ENCODE data around the gene CCDC61.

The CCDC61 gene

DNA sequence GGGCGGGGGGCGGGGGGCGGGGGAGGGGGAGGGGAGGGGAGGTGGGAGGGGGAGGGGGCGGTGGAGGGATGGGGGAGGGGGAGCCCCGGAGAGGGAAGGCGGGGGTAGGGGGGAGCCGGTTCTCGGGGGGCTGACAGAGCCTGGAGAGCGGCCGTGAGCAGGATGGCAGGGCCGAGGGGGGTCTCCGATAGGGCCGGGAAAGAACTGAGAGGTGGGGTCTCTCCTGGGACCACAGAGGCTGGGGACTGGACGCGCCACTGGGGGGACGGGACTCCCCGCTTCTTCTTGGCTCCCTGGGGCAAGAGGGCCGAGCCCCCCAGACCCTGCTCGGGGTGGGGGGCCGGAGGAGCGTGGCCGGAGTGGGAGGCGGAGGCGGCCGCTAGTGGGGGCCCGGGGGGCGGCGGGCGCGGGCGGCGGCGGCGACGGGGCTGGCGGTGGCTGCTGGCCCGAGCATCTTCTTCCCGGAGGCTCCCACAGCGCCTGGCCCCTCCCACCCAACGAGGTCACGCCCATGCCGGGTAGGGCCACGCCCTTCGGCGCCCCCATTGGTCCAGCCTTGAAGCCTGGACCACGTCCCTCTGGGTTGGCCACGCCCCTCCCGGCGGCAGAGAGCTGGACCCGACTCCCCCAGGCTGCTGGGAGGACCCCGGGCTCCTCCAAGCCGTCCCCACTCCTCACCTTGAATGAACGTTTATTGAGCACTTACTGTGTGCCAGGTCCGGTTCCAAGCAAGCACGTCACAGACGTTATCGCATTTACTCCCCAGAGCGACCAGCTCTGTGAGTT is 21.5 kb upstream of the CCDC61 start, which contains the start of gene NOVA2:
NOVA2 (minus strand) TSS at position 313 of the 786 bp plus-strand sequence. CDS start 514 bp downstream, outside the sequence.
- peak; percentile 25 for DNase-seq (ENCODE audit: low read depth)

DNA sequence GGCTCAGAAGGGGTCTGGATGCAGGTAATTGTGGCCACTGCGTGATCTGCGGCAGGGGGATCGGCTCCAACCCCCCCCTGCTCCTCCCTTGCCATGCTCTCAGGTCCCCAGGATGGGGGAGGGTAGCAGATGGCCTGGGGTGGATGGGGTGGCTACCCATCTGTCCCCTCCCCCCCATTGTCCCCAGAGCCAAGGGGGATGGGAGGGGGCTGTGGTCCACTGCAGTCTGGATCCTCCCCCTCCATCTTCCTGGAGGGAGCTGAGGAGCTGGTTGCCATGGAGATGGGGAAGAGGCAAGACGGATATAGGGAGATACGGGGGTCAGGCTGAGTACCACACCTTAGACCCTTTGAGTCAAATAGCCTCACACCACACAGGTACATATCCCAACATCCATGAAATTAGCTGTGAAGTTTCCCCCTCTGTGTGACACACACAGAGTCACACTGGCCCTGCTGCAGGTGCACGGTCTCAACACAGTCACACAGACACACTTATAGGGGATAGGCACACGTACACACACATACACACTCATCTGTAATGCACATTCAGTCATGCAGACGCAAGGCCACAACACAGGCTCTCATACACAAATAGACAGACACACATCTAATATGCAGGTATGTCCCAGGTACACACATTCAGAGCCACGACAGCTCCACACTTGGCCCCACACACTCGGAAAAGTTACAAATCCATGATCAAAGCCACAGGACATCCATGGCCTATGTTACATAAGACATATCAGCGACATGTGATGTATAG is 19.8 kb upstream of the CCDC61 start:
- DNase-seq (ENCODE audit: low read depth) = no peak

- DNase-seq (ENCODE audit: low read depth) = no peak
These were observed 19.1 kb upstream of the CCDC61 start for GRCh38 chr19:45976178-45976577.

GRCh38 chr19:45978156-45978555 is 17.1 kb upstream of the CCDC61 start:
- DNase-seq (ENCODE audit: low read depth) = no peak

DNA sequence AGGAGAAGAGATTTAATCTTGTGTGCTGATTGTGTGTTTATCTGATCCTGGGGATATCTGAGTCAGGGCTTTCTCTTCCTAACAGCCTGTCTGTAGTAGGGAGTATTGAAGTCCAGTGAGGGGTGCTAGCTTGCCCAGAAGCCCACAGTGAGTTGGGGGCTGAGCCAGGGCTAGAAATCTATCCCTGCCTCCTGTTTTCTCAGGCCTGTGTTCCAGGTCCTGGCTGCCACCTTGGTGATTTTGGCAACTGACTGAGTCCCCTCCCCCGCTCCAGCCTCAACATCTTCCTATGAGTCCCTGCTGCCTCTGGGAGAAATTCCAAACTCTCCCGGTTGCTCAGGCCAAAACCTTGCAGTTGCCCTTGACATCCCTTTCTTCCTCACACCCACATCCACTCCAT is 13.9 kb upstream of the CCDC61 start:
- no peak for DNase-seq (ENCODE audit: low read depth)

DNA sequence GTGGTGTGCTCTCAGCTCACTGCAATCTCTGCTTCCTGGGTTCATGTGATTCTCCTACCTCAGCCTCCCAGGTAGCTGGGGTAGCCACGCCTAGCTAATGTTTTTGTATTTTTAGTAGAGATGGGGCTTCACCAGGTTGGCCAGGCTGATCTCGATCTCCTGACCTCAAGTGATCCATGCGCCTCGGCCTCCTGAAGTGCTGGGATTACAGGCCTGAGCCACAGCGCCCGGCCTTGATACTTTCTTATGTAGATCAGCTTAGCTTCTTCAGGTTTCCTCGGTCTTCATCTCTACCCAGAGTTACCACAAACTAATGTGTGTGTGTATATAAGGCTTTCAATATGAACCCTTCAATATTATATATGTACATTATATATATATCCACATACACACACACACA is 9.9 kb upstream of the CCDC61 start:
- DNase-seq (ENCODE audit: low read depth) = no peak

- no peak for DNase-seq (ENCODE audit: low read depth)
These were observed 5.0 kb upstream of the CCDC61 start for GRCh38 chr19:45990113-45990728.

DNA sequence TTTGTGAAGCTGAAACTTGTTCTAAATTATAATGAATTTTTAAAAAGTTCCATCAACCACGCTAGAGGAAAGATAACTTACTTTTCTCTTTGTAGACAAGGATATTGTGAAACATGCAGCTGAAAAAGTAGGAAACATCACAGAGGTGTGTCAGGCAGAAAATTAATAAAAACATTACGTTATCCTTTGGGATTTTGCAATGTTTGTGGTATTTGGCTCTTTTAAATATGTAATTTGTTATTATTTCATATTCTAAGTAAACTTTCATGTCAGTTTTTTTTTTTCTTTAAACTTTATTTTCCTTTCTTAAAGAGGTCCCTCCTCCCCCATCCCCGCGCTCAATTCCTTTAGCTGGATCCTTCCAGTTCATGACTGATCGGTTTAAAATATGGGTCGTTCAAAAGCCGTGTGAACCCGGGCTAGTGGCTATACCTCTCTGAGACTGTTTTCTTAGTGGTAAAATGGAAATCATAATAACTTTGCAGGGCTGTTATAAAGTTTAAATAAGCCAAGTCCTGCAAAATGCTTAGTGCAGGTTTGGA is 740 bp upstream of the CCDC61 start:
- DNase-seq (ENCODE audit: low read depth) = no peak

DNA sequence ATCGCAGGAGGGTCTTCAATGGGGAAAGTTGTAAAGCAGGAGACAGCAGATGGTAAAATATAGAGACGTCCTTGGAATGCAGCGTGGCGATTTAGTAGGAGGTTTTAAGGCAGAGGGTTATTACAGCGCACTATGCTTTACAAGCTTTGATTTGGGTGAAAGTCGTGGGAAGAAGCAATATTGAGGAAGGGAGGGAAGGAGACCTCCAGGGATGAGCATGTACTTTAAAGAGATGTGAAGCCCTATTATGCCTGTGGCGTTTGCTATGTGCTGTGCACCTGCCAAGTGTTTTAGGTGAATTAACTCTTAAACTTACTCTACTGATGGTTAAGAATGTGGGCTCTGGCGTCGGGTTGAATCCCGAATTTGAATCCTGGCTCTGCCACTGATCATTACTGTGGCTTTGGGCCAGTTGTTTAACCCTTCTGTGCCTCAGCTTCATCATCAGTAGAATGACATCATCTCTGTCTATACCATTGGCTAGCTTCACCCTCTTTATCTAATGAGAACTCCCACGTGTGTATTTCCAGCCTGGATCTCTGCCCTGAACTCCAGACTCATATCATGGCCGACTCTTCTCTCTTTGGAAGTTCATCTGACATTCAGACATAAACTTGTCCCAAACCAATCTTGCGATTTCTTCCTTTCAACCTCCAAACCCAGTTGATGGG is 583 bp downstream of the CCDC61 start:
- no peak for DNase-seq (ENCODE audit: low read depth)

- DNase-seq (ENCODE audit: low read depth) = no peak
These were observed 1.7 kb downstream of the CCDC61 start for GRCh38 chr19:45996933-45997332.

GRCh38 chr19:45998834-45999233 is 3.6 kb downstream of the CCDC61 start:
- DNase-seq (ENCODE audit: low read depth) = no peak

- no peak for DNase-seq (ENCODE audit: low read depth)
These were observed 4.4 kb downstream of the CCDC61 start for GRCh38 chr19:45999653-46000121.

DNA sequence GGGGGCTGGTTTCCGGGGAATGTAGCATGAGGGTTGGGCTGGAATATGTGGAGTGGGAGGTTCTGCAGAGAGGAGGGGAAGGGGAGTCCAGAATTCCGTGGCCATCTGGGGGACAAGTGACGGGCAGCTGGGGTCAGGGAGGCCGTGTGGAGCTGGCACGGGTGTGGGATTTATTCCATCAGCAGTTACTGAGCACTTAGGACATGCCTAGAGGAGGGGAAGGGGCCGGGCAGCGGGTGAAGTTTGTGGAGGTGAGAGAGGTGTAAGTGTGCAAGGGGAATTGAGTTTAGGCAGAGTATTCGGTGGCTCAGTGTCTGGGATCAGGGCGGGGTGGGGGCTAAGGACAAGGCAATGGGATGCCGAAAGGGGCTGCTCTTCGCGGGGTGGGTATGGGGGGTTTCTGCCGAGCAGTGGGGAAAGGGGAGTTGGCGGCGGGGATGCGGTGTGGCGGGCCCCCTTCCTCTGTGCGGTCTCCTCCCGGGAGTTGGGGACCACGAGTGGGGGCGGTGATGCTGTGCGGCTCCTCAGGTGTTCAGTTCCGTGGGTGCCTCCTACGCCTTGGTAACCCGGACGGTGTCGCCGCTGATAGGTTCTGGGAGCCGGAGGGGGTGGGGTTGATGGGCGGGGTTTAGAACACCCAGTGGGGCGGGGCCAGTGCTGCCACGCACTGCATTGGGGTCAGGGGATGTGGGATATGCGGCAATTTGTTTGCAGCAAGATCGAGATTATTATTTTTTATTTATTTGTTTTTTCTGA is 5.4 kb downstream of the CCDC61 start:
- peak; percentile 45 for DNase-seq (ENCODE audit: low read depth)

DNA sequence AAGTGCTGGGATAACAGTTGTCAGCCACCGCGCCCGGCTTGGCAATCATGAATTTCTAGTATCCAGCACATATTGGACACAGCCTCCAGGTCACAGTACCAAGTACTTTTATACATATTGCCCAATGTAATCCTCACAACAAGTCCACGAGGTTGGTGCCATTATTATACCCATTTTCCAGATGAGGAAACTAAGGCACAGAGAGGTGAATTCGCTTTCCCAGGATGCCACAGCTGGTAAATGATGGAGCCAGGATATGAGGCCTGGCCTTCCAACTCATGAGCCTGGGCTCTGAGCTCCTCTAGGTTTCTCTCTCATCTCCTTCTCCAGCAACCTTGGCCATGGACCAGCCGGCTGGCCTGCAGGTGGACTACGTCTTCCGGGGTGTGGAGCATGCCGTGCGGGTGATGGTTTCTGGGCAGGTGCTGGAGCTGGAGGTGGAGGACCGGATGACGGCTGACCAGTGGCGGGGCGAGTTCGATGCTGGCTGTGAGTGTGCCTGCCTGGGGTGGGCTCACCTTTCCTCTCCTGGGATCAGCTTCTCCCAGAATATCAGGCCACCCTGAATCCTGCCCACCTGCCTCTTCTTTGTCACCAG is 7.5 kb downstream of the CCDC61 start:
- no peak for DNase-seq (ENCODE audit: low read depth)

GRCh38 chr19:46006411-46006810 is 11.1 kb downstream of the CCDC61 start:
- DNase-seq (ENCODE audit: low read depth) = no peak

DNA sequence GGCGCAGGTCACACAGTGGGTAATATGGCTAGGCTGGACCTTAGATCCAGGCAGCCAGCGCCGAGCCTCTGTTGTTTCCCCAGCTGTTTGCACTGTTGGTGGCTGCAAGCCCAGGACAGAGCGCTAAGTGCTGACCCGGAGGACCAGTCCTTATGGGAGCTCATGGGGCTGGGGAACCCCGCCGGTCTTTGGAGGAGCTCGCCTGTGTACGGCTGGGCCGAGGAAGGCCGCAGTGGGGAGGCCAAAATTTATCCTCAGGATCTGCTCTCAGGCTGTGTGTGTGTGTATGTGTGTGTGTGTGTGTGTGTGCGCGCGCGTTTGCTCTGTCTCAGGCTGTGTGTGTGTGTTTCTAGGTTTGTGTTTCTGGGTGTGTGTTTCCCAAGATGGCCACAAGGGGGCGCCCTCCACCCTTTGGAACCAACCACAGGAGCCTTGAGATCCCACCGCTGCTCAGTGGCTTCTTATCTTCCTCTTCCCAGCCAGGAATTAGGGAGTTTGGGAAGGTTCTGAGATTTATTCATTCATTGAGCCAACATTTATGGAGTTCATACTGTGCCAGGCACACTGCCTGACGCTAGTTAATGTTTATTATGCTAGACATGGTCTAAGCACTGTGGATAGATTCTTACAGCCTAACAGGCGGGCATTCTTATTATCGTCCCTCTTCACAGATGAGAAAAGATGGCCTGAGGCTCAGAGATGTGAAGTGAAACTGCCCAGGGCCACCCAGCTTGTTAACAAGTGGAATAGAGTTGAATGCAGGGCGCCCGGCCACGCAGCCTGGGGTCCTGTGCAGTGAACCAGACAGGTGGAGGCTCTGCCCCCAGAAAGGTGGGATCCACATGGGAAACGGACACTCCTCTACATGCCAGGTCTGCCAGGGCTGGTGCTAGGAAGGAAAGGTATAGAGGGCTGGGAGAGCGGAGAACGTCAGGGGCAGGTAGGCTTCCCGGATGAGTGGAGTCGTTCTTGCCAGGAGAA is 14.6 kb downstream of the CCDC61 start:
- DNase-seq (ENCODE audit: low read depth) = peak; percentile 35

DNA sequence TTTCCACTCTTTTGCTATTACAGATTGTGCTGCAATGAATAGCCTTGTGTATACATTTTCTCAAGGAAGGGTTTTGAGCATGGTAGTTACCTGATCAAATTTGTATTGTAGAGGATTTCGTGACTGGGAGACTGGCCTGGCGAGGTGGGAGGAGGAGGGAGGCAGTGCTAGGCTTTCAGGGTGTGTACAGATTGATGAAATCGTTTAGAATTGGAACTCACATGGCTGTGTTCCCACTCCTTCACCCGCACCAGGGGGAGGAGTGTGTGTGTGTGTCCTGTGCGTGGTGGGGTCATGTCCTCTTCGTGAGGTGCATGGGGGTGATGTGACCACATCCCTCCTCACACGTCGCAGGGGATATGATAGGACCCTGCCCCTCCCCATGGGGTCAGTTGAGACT is 19.3 kb downstream of the CCDC61 start:
- no peak for DNase-seq (ENCODE audit: low read depth)

DNA sequence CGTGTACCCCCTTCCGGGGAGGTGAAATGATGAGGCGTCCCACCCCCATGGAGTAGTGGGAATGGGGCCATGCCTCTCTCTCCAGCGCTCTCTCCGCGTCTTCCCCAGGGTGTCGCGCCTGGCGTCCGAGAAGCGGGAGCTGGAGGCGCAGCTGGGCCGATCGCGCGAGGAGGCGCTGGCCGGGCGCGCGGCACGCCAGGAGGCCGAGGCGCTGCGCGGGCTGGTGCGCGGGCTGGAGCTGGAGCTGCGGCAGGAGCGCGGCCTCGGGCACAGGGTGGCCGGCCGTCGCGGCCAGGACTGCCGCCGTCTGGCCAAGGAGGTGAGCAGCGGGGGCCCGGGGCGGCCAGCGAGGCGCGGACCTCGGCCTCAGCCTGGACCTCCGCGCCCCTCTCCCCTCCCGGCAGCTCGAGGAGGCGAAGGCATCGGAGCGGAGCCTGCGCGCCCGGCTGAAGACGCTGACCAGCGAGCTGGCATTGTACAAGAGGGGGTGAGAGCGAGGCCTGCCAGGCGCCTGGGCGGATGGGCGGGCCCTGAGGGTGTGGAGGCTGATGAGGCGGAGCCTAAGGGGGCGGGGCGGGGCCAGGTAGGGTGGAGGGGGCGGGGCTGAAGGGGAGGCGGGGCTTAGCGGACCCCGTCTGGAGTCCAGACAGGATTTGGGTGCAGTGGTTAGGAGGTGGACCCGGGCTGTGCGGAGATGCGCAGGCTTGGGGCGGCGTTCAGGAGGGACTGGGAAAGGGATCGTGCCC is 19.8 kb downstream of the CCDC61 start:
- DNase-seq (ENCODE audit: low read depth) = peak; percentile 39

All from activated T-cell treated with anti-CD3 and anti-CD28 coated beads for 24 hours (primary cell).